NCI-H146 treated with DMSO at 0.1 percent for 48 hours (cell line): ENCODE data around the gene SOX14.
A peak's percentile ranks its signal among the peaks of the same experiment; 100 is the strongest.

Experiments
- DNase-seq: peaks from one replicate; lab custom pipeline; 2025; ENCODE audit not compliant: unreplicated experiment; lab: John Stamatoyannopoulos, UW

The SOX14 gene

GRCh38 chr3:137764001-137764433 lies at the start of gene SOX14:
SOX14 (plus strand) TSS chr3:137764315; CDS start chr3:137764785, 470 bp downstream.
- DNase-seq, result peak; percentile 19

- DNase-seq, result no peak
Measured at GRCh38 chr3:137714551-137714950, 49.6 kb upstream of the SOX14 start.

DNA sequence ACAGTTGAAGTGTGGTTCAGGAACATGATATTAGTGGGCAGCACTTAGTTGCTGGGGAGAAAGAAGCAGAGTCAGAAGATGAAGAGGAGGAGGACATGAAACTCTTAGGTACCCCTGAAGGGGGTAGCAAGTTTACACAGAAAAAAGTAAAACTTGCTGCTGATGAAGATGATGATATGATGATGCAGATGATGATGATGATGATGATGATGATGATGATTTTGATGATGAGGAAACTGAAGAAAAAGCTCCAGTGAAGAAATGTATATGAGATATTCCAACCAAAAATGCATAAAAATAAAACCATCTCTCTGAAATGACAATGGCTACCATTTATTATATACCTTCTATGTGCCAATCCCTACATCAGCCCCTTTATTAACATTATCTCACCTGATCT lies 39.9 kb upstream of the SOX14 start:
- DNase-seq, result no peak

DNA sequence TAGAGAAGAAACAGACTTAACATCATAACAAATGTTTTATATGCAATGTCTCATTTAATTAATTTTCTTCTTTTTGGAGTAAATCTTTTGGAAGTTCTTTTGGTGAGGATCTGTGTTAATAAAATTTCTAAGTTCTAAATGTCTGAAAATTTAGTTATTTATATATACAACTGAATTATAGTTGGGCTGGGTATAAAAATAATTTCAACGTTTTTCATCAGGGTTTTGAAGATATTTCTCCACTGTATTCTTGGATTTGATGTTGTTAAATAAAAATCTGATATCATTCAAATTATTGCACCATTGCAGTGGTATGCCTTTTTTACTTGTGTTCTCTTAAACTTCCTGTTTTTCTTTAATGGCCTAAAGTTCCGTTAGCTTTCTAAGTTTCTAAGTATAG lies 26.9 kb upstream of the SOX14 start:
- no peak for DNase-seq

DNA sequence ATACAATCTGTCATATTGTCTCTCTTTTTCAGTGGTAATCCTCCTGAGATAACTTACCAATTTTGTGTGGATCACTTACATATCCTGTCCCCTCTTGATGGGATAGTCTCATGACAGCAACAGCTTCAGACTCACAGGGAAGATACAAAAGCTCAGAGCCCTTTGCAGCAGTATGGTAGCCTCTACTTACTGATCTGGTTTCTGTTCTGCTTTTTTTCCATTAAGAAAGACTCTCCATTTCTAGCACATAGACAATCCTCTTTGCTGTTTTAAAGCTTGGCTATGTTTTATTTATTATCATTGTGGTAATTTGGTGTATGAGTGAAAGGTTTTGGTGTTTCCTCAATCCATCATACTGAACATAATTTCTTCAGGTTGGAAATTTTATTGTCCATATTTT lies 25.4 kb upstream of the SOX14 start:
- no peak for DNase-seq

- DNase-seq, result no peak
Measured at GRCh38 chr3:137743608-137744007, 20.5 kb upstream of the SOX14 start.

DNA sequence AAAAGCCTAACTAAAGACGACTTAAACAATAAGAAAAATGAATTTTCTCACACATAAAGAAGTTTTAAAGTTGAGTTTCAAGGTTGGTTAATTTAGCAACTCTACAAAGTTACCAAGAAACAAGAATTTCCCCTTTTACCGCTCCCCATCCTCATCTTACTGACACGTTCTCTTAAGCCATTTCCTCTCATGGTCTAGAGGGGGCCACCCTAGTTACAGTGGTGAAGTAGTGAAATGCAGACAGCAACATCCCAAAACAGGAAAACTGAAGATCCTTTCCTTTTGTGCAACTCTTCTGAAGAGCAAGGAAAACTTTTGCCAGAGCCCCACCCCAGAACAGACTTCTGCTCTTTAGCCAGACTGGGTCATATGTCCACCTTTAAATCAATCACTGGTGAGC lies 17.3 kb upstream of the SOX14 start:
- no peak for DNase-seq

DNA sequence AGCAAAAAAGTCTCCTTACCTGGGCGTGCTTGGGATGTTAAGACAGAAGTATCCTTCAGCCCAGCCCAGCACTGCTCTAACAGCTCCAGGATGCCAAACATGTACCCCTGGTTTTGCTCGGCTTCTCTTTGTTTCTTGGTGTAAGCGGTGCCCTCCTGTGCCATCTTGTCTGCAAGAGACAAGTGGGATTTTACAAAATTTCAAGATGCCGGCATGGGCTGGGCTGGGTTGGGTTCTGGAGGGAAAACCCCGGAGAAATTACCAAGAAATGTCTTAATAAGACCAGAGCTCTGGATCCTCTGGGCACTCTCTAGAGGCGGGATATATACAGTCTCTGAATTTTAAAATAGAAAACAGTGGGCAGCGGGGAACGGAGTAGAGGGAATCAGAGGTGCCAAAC lies 4.6 kb upstream of the SOX14 start:
- no peak for DNase-seq

DNA sequence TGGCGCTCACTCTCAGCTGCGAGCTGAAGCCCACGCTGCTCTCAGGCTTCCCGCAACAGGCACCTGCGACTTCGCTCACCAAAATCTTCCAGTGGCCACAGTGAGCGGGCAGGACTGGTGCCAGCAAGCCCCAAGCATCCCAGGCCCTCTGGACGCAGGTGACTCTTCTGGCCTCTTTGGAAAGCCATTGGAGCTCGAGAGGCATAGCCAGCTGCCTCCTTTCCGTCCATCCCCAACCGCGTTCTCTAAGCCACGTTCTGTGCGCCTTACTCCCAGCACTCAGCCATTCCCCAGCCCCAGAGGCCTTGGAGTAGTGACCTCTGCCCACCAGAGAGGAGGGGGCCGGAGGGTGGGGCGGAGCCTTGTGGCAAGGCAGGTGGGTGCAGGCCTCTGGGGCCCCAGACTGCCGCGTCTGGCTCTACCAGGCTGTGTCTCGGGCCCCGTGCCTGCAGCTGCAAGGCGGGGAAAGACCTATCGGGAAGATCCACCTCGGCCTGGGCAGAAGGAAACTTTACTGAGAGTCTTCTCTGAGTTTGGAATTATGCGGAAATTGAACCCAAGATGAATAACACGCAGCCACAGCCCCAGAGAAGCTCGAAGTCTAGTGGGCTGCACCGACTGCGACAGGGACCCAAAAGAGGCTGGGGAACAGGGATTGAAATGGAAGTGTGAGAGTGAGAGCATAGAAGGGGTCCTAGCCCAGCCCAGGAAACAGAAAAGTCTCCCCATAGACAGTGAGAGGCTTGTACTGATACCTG lies 3.6 kb upstream of the SOX14 start:
- no peak for DNase-seq

DNA sequence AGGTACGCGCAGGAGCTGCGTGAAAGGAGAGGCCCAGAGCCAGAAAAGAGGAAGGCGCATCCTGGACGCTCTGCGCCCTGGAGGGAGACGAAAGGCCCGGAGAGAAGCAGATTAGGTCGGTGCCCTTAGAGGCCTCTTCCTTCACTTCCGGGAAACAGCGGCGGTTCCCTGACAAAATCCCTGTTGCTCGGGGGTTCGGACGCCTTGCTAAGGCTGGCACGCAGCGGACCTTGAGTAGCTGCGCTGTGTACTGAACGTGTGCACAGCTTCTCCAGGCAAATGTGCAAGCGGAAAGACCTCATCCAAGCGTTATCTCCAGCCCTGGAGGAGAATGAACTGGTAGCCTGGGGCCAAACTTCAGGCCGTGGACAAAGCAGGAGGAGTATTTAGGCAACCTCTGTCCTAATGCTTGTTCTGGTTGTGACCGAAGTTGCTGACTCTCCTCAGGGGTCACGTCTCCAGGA lies 3.0 kb upstream of the SOX14 start:
- DNase-seq, result no peak

DNA sequence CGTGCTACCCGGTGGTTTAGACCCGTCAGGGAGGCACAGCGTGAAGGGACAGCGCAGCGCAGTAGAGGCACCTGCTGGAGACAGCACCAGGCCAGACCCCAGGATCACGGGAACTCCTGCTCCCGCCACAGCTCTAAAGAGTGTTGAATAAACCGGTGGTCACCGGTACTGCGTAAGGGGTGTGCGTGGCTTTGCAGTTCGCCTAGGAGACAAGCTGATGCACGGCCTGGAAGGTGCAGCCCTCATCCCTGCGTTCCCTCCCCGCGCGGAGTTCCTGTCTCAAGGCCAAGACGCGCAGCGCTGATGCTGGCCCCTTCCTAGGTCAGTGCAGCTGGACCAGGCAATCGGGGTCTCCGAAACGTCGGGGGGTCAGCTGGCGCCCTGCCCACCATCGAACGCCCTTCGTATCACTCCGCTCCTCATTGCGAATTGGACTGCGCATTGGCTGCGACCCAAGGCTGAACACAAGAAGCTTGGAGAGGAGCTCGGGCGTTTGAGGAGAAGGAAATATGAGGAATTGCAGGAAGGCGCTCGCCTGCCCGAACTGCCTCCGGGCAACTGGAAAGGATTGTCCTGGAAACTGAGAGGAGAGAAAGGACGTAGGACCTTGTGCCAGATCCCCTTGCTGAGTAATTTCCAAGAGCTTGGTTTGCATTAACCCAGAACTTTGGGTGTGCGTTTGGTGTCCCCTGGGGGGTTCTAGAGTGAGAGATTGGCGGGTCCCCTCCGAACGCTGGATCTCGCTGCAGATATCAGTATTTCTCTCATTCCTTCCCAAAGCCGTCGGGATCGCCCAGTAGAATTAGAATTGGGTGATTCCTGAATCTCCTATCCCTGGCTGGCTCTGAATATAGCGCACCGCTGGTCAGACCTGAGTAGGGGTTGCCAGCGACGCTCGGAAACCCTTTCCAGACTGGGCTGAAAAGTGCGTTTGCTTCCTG lies 2.3 kb upstream of the SOX14 start:
- no peak for DNase-seq

GRCh38 chr3:137762674-137763593 lies 1.2 kb upstream of the SOX14 start:
- no peak for DNase-seq

GRCh38 chr3:137763594-137763938 lies 549 bp upstream of the SOX14 start:
- no peak for DNase-seq

DNA sequence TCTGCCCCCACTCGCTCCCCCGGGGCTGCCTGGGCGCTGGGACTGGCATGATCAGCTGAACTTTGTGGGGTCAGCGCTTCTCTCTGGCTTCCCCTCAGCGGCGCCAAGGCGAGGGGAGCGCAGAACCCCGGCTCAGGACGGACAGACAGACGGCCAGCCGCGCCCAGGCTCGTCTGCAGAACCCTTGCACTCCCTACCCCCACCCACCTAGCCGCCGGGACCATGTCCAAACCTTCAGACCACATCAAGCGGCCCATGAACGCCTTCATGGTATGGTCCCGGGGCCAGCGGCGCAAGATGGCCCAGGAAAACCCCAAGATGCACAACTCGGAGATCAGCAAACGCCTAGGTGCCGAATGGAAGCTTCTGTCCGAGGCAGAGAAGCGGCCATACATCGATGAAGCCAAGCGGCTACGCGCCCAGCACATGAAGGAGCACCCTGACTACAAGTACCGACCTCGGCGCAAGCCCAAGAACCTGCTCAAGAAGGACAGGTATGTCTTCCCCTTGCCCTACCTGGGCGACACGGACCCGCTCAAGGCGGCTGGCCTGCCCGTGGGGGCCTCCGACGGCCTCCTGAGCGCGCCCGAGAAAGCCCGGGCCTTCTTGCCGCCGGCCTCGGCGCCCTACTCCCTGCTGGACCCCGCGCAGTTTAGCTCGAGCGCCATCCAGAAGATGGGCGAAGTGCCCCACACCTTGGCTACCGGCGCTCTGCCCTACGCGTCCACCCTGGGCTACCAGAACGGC lies 621 bp downstream of the SOX14 start:
- no peak for DNase-seq

DNA sequence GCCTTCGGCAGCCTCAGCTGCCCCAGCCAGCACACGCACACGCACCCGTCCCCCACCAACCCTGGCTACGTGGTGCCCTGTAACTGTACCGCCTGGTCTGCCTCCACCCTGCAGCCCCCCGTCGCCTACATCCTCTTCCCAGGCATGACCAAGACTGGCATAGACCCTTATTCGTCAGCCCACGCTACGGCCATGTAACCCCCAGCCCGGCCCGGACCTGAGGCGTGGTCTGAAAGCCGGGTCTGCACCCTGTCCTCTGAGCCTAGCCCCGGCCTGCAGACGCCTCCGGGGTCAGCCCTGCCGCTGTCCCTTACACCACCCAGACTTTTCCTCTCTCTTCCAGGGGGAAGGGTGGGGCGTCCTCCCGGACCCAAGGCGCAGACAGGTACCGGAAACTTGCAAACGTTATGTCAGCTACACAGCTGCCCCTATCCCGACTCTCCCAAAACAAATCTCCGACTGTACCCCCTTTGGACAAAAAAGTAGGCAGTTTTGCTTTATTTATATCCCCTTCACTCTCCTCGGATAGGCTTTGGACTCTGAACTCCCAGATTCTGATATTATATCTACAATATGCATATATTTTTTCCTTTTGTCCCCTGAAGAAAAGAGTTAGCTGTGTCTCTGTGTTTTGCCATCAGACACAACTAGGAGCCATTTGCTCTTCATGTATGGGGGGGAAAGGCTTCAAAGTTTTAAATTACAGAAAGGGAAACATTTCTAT lies 1.4 kb downstream of the SOX14 start:
- DNase-seq, result no peak

DNA sequence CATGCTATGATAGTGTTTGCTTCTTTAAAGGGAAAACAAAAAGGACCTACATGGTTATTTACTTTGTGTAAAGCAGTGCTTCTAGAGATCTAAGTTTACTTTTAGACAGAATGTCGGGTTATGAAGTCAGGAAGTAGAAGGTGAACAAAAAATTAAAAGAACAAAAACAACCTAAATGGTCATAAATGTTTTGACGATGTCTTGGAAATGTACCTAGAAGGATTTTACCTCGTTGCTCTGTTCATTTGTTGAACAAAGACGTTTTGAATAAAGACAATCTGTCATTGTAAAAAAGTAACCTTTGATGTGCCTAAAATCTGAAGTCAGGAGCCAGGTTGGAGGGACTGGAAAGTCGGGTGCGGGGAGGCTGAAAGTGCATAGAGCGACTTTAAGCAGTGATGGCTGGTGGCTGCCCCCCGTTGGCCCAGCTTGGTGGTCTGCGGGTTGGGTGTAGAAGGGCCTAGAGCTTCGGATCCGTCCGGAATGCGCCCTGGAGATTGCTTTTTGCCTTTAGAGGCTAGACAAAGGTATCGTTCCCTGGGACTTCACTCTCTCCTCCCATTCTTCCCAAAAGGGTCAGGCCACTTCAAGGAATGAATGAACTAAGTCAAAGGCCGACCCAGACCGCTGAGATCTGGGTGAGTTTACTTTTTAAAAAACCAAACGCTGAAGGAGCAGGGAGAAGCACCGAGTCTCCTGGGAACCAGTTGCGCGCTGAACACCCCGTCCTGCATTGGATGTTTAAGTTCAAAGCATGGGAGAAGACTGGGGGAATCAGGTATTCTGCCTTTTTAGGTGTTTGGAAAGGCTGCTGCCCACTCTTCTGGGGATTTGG lies 2.1 kb downstream of the SOX14 start:
- DNase-seq, result no peak

- DNase-seq, result no peak
Measured at GRCh38 chr3:137766876-137767537, 2.9 kb downstream of the SOX14 start.
